Lower leg skin (tissue), 3 donors: Measurements from ENCODE around the gene ATP7B.

Experiments used
- CTCF ChIP-seq, 3 donors: fragments of 450-650 bp; IDR thresholded peaks; one replicate each; pipeline ENCODE4 v1.5.1; 2016; ENCODE audit warnings: antibody characterized with exemption in 3 of 3, mild to moderate bottlenecking in 3 of 3, moderate library complexity in 2 of 3
- POLR2A ChIP-seq, 2 donors: fragments of 450-650 bp; IDR thresholded peaks; one replicate each; pipeline ENCODE4 v1.6.1; 2016 to 2017; ENCODE audit warnings: antibody characterized with exemption in 2 of 2, mild to moderate bottlenecking in 1 of 2, moderate library complexity in 1 of 2

GRCh38 chr13:51934461-51935087 lies 76.7 kb downstream of the ATP7B start:
- TF ChIP-seq CTCF (IDR thresholded peaks at IDR 0.05), result no peak
- TF ChIP-seq POLR2A (IDR thresholded peaks at IDR 0.05), result no peak
